ENCODE results near the gene RANBP1. TPM values are rescaled to one million over a fixed set of nuclear protein-coding genes. Genes with fewer than 3 reads are reported as not detected.

The RANBP1 gene
- total and polyA plus RNA-seq, 2 experiments from 2014 or later = 233 to 253 TPM

- peaks cover 91% of the 10 kb centered on the region for H3K79me2 ChIP-seq (ENCODE audit: insufficient read depth)
- peak; percentile 80 for DNase-seq
- peaks cover 12% of the 10 kb centered on the region for H3F3A ChIP-seq (ENCODE audit: insufficient read depth)
- no peaks in the 10 kb centered on the region for H4K20me1 ChIP-seq (ENCODE audit: insufficient read depth)
- H3K9me2 ChIP-seq (ENCODE audit: insufficient read depth) = no peaks in the 10 kb centered on the region
- in situ Hi-C loops (cut with MboI) = no loop called here
- H3K27me3 ChIP-seq (replicated peaks; ENCODE audit: insufficient read depth) = no peaks in the 10 kb centered on the region
- peak overlapping the region; percentile 64 for H3K27ac ChIP-seq
- TF ChIP-seq EZH2phosphoT487 (IDR thresholded peaks at IDR 0.05; ENCODE audit: insufficient read depth, low read depth) = no peak
- no peak for TF ChIP-seq EZH2 (IDR thresholded peaks at IDR 0.05; ENCODE audit: insufficient read depth, poor library complexity, severe bottlenecking)
- peaks cover 8% of the 10 kb centered on the region; the same call in 1 of the 2 replicates for H3K36me3 ChIP-seq (ENCODE audit: low read depth)
- peaks cover 13% of the 10 kb centered on the region for H3K4me1 ChIP-seq (ENCODE audit: insufficient read depth)
- no peaks in the 10 kb centered on the region for H3K9me3 ChIP-seq (ENCODE audit: low read depth)
- peak overlapping the region; percentile 61; the same call in 1 of the 2 replicates for H2AFZ ChIP-seq
- peak overlapping the region; percentile 94 for H3K4me2 ChIP-seq (ENCODE audit: unreplicated experiment)
- WGBS, 2 experiments (ENCODE audit: low coverage in 1 of 2, low lambda C conversion rate in 2 of 2, missing lambda C conversion rate in 2 of 2) = 0 to 1% methylated on average over 26 to 37 of the region's 66 CpGs
- peak overlapping the region; percentile 88 for H3K4me3 ChIP-seq
- peak overlapping the region; percentile 95 for H3K9ac ChIP-seq
These were observed 1.9 kb downstream of the RANBP1 start for GRCh38 chr22:20117633-20118299.

GRCh38 chr22:20118300-20119020 lies 2.6 kb downstream of the RANBP1 start:
- Histone ChIP-seq H2AFZ (peak overlapping the region; percentile 61; the same call in 1 of the 2 replicates), H4K20me1 (ENCODE audit: insufficient read depth) (no peaks in the 10 kb centered on the region)
- 3 to 4% methylated on average over 8 of the region's 8 CpGs for WGBS, 2 experiments (ENCODE audit: low coverage in 1 of 2, low lambda C conversion rate in 2 of 2, missing lambda C conversion rate in 2 of 2)

GRCh38 chr22:20121856-20122415 lies 6.0 kb downstream of the RANBP1 start:
- no peaks in the 10 kb centered on the region for H3K9me2 ChIP-seq (ENCODE audit: insufficient read depth)
- in situ Hi-C loops (cut with MboI) = no loop called here
- H3K4me1 ChIP-seq (ENCODE audit: insufficient read depth) = peaks cover 13% of the 10 kb centered on the region
- DNase-seq = no peak
- H3K27ac ChIP-seq = no peak overlapping the region
- no peak overlapping the region for H3K4me2 ChIP-seq (ENCODE audit: unreplicated experiment)
- WGBS, 2 experiments (ENCODE audit: low coverage in 1 of 2, low lambda C conversion rate in 2 of 2, missing lambda C conversion rate in 2 of 2) = 89 to 91% methylated on average over 22 of the region's 22 CpGs
- no peak overlapping the region for H2AFZ ChIP-seq
- H3K36me3 ChIP-seq (ENCODE audit: low read depth) = peaks cover 14% of the 10 kb centered on the region; the same call in 1 of the 2 replicates
- H3K9ac ChIP-seq = no peak overlapping the region
- TF ChIP-seq EZH2phosphoT487 (IDR thresholded peaks at IDR 0.05; ENCODE audit: insufficient read depth, low read depth) (no peak), EZH2 (IDR thresholded peaks at IDR 0.05; ENCODE audit: insufficient read depth, poor library complexity, severe bottlenecking) (no peak)
- peaks cover 12% of the 10 kb centered on the region for H3F3A ChIP-seq (ENCODE audit: insufficient read depth)
- H3K79me2 ChIP-seq (ENCODE audit: insufficient read depth) = peaks cover 67% of the 10 kb centered on the region
- no peak overlapping the region for H3K4me3 ChIP-seq
- H4K20me1 ChIP-seq (ENCODE audit: insufficient read depth) = no peaks in the 10 kb centered on the region
- H3K9me3 ChIP-seq (ENCODE audit: low read depth) = no peaks in the 10 kb centered on the region
- H3K27me3 ChIP-seq (replicated peaks; ENCODE audit: insufficient read depth) = no peaks in the 10 kb centered on the region

More at GRCh38 chr22:20118300-20119020, 2.6 kb downstream of the RANBP1 start:
- peak overlapping the region; percentile 95 for H3K9ac ChIP-seq
- H3K9me2 ChIP-seq (ENCODE audit: insufficient read depth) = no peaks in the 10 kb centered on the region
- peak overlapping the region; percentile 94 for H3K4me2 ChIP-seq (ENCODE audit: unreplicated experiment)
- peak; percentile 27 for DNase-seq
- in situ Hi-C loops (cut with MboI) = no loop called here
- no peaks in the 10 kb centered on the region for H3K27me3 ChIP-seq (replicated peaks; ENCODE audit: insufficient read depth)
- H3K4me1 ChIP-seq (ENCODE audit: insufficient read depth) = peaks cover 13% of the 10 kb centered on the region
- peaks cover 8% of the 10 kb centered on the region; the same call in 1 of the 2 replicates for H3K36me3 ChIP-seq (ENCODE audit: low read depth)
- H3K27ac ChIP-seq = peak overlapping the region; percentile 64
- TF ChIP-seq EZH2 (IDR thresholded peaks at IDR 0.05; ENCODE audit: insufficient read depth, poor library complexity, severe bottlenecking) = no peak
- H3K79me2 ChIP-seq (ENCODE audit: insufficient read depth) = peaks cover 91% of the 10 kb centered on the region
- H3K4me3 ChIP-seq = peak overlapping the region; percentile 88
- H3K9me3 ChIP-seq (ENCODE audit: low read depth) = no peaks in the 10 kb centered on the region
- peaks cover 12% of the 10 kb centered on the region for H3F3A ChIP-seq (ENCODE audit: insufficient read depth)

GRCh38 chr22:20123366-20124082 lies 7.6 kb downstream of the RANBP1 start:
- no peak for TF ChIP-seq EZH2phosphoT487 (IDR thresholded peaks at IDR 0.05; ENCODE audit: insufficient read depth, low read depth)
- Histone ChIP-seq H3K4me2 (ENCODE audit: unreplicated experiment) (no peak overlapping the region), H3K9ac (no peak overlapping the region), H3K27ac (no peak overlapping the region), H3K36me3 (ENCODE audit: low read depth) (peaks cover 14% of the 10 kb centered on the region; the same call in 1 of the 2 replicates), H3K9me3 (ENCODE audit: low read depth) (no peaks in the 10 kb centered on the region), H4K20me1 (ENCODE audit: insufficient read depth) (no peaks in the 10 kb centered on the region), H3K9me2 (ENCODE audit: insufficient read depth) (no peaks in the 10 kb centered on the region), H3K79me2 (ENCODE audit: insufficient read depth) (peaks cover 57% of the 10 kb centered on the region), H2AFZ (no peak overlapping the region), H3K27me3 (replicated peaks; ENCODE audit: insufficient read depth) (no peaks in the 10 kb centered on the region), H3F3A (ENCODE audit: insufficient read depth) (peaks cover 17% of the 10 kb centered on the region), H3K4me3 (no peak overlapping the region), H3K4me1 (ENCODE audit: insufficient read depth) (peaks cover 9% of the 10 kb centered on the region)
- 93 to 95% methylated on average over 6 to 13 of the region's 13 CpGs for WGBS, 2 experiments (ENCODE audit: low coverage in 1 of 2, low lambda C conversion rate in 2 of 2, missing lambda C conversion rate in 2 of 2)
- in situ Hi-C loops (cut with MboI) = no loop called here
- no peak for DNase-seq
